T-cell (primary cell): Measurements from ENCODE around the gene DNAH14. TPM values are rescaled to one million over a fixed set of nuclear protein-coding genes. Genes with fewer than 3 reads are reported as not detected.
A peak's percentile ranks its signal among the peaks of the same experiment; 100 is the strongest.

Experiments
- ATAC-seq, 4 experiments: fragments of 200-7000 bp in 3 of 4; fragments of 150-1000 bp in 1 of 4; cut with Tn5 transposase; replicated peaks in 1 of 4; 1 replicate in 3 of 4; 2 replicates in 1 of 4; pipeline ENCODE4 v1.10.0; 2021; ENCODE audit warnings: moderate library complexity in 3 of 4, mild to moderate bottlenecking in 2 of 4, moderate number of reproducible peaks in 1 of 4
- CTCF ChIA-PET, 2 donors: fragments of 300-600 bp; sonication (Branson Sonifier 250); formaldehyde crosslinking; loops; one replicate each; lab custom pipeline; 2022; ENCODE audit warnings: antibody characterized with exemption in 2 of 2; lab: Charles Lee
- POLR2A ChIA-PET, 2 donors: fragments of 300-600 bp; sonication (Branson Sonifier 250); formaldehyde crosslinking; loops; one replicate each; lab custom pipeline; 2022; ENCODE audit warnings: antibody characterized with exemption in 2 of 2; lab: Charles Lee
- DNase-seq, 35 experiments: peaks; one replicate each; pipeline versions ENCODE4 v3.0.0 to v3.0.0-alpha.2; 2013 to 2023
- H3K27ac ChIP-seq: one replicate; pipeline ENCODE4 v1.5.1; 2013; ENCODE audit warnings: low read length
- H3K27me3 ChIP-seq, 2 experiments: replicated peaks in 1 of 2; 1 replicate in 1 of 2; 2 replicates in 1 of 2; pipeline versions ENCODE4 v1.6.1 to v1.7.0; 2013; ENCODE audit warnings: low read length in 1 of 2, mixed read lengths in 1 of 2; ENCODE audit not compliant: control insufficient read depth in 2 of 2, insufficient read depth in 2 of 2; ENCODE audit errors: extremely low read depth in 1 of 2
- H3K36me3 ChIP-seq, 2 donors: 1 replicate in 1 of 2; 2 replicates in 1 of 2; pipeline versions ENCODE4 v1.6.1 to v1.7.0; 2013; ENCODE audit warnings: low read length in 1 of 2; ENCODE audit not compliant: control insufficient read depth in 2 of 2, insufficient read depth in 1 of 2; ENCODE audit errors: extremely low read depth in 1 of 2
- H3K4me1 ChIP-seq, 2 experiments: 1 replicate in 1 of 2; 2 replicates in 1 of 2; pipeline versions ENCODE4 v1.6.1 to v1.7.0; 2013; ENCODE audit warnings: low read length in 2 of 2, mixed read lengths in 1 of 2; ENCODE audit not compliant: insufficient read depth in 2 of 2, control insufficient read depth in 1 of 2; ENCODE audit errors: extremely low read depth in 1 of 2
- H3K4me3 ChIP-seq, 2 donors: 1 replicate in 1 of 2; 2 replicates in 1 of 2; pipeline versions ENCODE4 v1.5.1 to v1.7.0; 2013; ENCODE audit warnings: mild to moderate bottlenecking in 2 of 2, low read length in 1 of 2, moderate library complexity in 1 of 2; ENCODE audit not compliant: control insufficient read depth in 1 of 2; ENCODE audit errors: extremely low read depth in 1 of 2
- H3K9me3 ChIP-seq: 2 replicates; pipeline ENCODE4 v1.7.0; 2013
- H3K27ac Mint-ChIP-seq, 2 donors: one replicate each; pipeline ENCODE4 v1.8.0; 2020 to 2021; ENCODE audit warnings: mild to moderate bottlenecking in 2 of 2, mixed read lengths in 2 of 2
- H3K27me3 Mint-ChIP-seq, 2 donors: one replicate each; pipeline ENCODE4 v1.8.0; 2021 to 2022; ENCODE audit warnings: mixed read lengths in 2 of 2
- H3K36me3 Mint-ChIP-seq: one replicate; pipeline ENCODE4 v1.8.0; 2021; ENCODE audit warnings: mixed read lengths
- H3K4me1 Mint-ChIP-seq, 3 donors: one replicate each; pipeline ENCODE4 v1.8.0; 2020 to 2022; ENCODE audit warnings: mixed read lengths in 3 of 3, mild to moderate bottlenecking in 1 of 3
- H3K4me3 Mint-ChIP-seq, 3 donors: one replicate each; pipeline ENCODE4 v1.8.0; 2020 to 2022; ENCODE audit warnings: mild to moderate bottlenecking in 3 of 3, mixed read lengths in 3 of 3, moderate library complexity in 3 of 3
- H3K9me3 Mint-ChIP-seq, 3 donors: one replicate each; pipeline ENCODE4 v1.8.0; 2020 to 2022; ENCODE audit warnings: mixed read lengths in 3 of 3
- WGBS: methylation state at CpG from one replicate; pipeline ENCODE4 v1.1.5; 2013; ENCODE audit warnings: missing lambda C conversion rate; ENCODE audit not compliant: insufficient coverage; 5-methylcytosine and 5-hydroxymethylcytosine counted together
- total RNA-seq, 35 experiments: library from RNA in 6 of 35; stranded (reverse) in 6 of 35; fragments of 120-200 nt in 1 of 35; gene quantifications; one replicate each; pipeline versions ENCODE4 v1.2.1 to v1.2.4 and lab custom pipeline; 2013 to 2026

The DNAH14 gene
- total RNA-seq, 5 donors from 2014 or later (not counting 1 experiment from before 2014, with no cell fraction given) = 0.06 to 1.4 (median 0.39) TPM; not detected in 1

- peaks cover 19 to 38% of the 10 kb centered on the region in 2 donors for H3K27me3 Mint-ChIP-seq
Measured at GRCh38 chr1:225347123-225347683, 417.7 kb downstream of the DNAH14 start.

DNA sequence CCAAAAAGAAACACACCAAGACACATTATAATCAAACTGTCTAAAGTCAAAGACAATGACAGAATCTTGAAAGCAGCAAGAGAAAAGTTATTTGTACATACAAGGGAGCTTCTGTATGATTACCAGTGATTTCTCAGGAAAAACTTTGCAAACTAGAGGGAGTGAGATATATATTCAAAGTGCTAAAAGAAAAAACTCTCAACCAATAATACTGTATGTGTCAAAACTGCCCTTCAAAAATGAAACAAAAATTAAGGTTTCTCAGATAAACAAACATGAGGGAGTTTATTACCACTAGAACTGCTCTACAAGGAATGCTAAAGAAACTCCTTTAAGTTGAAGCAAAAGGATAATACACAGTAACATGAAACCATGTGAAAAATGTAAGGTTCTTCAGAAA is 418.9 kb downstream of the DNAH14 start:
- ATAC-seq (no peak), DNase-seq (no peak)
- Histone ChIP-seq H3K27ac (no peak overlapping the region), H3K36me3 (no peaks in the 10 kb centered on the region), H3K27me3 (no peaks in the 10 kb centered on the region), H3K9me3 (no peaks in the 10 kb centered on the region), H3K4me3 (no peak overlapping the region), H3K4me1 (no peaks in the 10 kb centered on the region)
- Mint-ChIP-seq H3K9me3 (peaks cover 6 to 13% (median 7%) of the 10 kb centered on the region in 3 donors), H3K36me3 (peaks cover 7% of the 10 kb centered on the region), H3K4me1 (no peaks in the 10 kb centered on the region), H3K27ac (peak overlapping the region in 1 of 2 donors; percentile 3), H3K27me3 (peaks cover 18 to 33% of the 10 kb centered on the region in 2 donors), H3K4me3 (no peak overlapping the region)
- ChIA-PET POLR2A (no interaction called here), CTCF (no interaction called here)

More at GRCh38 chr1:225347123-225347683, 417.7 kb downstream of the DNAH14 start:
- H3K9me3 ChIP-seq = no peaks in the 10 kb centered on the region
- peaks cover 0 to 3% of the 10 kb centered on the region in 2 experiments for H3K27me3 ChIP-seq
- DNase-seq (no peak), ATAC-seq (no peak)
- Mint-ChIP-seq H3K4me3 (no peak overlapping the region), H3K27ac (no peak overlapping the region), H3K9me3 (peaks cover 6 to 13% (median 7%) of the 10 kb centered on the region in 3 donors), H3K4me1 (no peaks in the 10 kb centered on the region), H3K36me3 (peaks cover 7% of the 10 kb centered on the region)
- no peak overlapping the region for H3K4me3 ChIP-seq
- H3K27ac ChIP-seq = no peak overlapping the region
- no CpG with 5 or more reads among the region's 3 CpGs for WGBS
- no peaks in the 10 kb centered on the region for H3K4me1 ChIP-seq
- ChIA-PET CTCF (interaction anchor here in 1 of 2 donors (0.7 kb wide), 1 partner anchor 14 kb away, joined by 3 read pairs; no protein-coding TSS in a partner anchor), POLR2A (no interaction called here)
- no peaks in the 10 kb centered on the region for H3K36me3 ChIP-seq

- Histone ChIP-seq H3K9me3 (no peaks in the 10 kb centered on the region), H3K36me3 (no peaks in the 10 kb centered on the region), H3K27ac (no peak overlapping the region), H3K4me1 (no peaks in the 10 kb centered on the region), H3K4me3 (no peak overlapping the region), H3K27me3 (no peaks in the 10 kb centered on the region)
- no peak overlapping the region for H3K4me3 Mint-ChIP-seq
- no peak overlapping the region for H3K27ac Mint-ChIP-seq
- POLR2A ChIA-PET = interaction anchor here in 1 of 2 donors (0.6 kb wide), 1 partner anchor 583 kb away, joined by 3 read pairs; no protein-coding TSS in a partner anchor
- H3K27me3 Mint-ChIP-seq = peaks cover 15 to 35% of the 10 kb centered on the region in 2 donors
- H3K9me3 Mint-ChIP-seq = peaks cover 6 to 13% (median 7%) of the 10 kb centered on the region in 3 donors
- peaks cover 7% of the 10 kb centered on the region for H3K36me3 Mint-ChIP-seq
- ATAC-seq (no peak), DNase-seq (no peak)
- CTCF ChIA-PET = no interaction called here
- no CpG with 5 or more reads among the region's 2 CpGs for WGBS
- no peaks in the 10 kb centered on the region for H3K4me1 Mint-ChIP-seq
Measured at GRCh38 chr1:225349826-225350225, 420.4 kb downstream of the DNAH14 start.

GRCh38 chr1:225350872-225351271 is 421.4 kb downstream of the DNAH14 start:
- ChIA-PET POLR2A (no interaction called here), CTCF (no interaction called here)
- no peak for ATAC-seq
- peaks cover 14 to 33% of the 10 kb centered on the region in 2 donors for H3K27me3 Mint-ChIP-seq
- no peaks in the 10 kb centered on the region for H3K9me3 ChIP-seq
- no peaks in the 10 kb centered on the region for H3K4me1 ChIP-seq
- no peak overlapping the region for H3K27ac Mint-ChIP-seq
- H3K36me3 Mint-ChIP-seq = peaks cover 7% of the 10 kb centered on the region
- H3K4me1 Mint-ChIP-seq = no peaks in the 10 kb centered on the region
- H3K4me3 ChIP-seq = no peak overlapping the region
- no peak for DNase-seq
- H3K27ac ChIP-seq = no peak overlapping the region
- H3K36me3 ChIP-seq = no peaks in the 10 kb centered on the region
- no peak overlapping the region for H3K4me3 Mint-ChIP-seq
- peaks cover 6 to 13% (median 7%) of the 10 kb centered on the region in 3 donors for H3K9me3 Mint-ChIP-seq
- H3K27me3 ChIP-seq = no peaks in the 10 kb centered on the region

DNA sequence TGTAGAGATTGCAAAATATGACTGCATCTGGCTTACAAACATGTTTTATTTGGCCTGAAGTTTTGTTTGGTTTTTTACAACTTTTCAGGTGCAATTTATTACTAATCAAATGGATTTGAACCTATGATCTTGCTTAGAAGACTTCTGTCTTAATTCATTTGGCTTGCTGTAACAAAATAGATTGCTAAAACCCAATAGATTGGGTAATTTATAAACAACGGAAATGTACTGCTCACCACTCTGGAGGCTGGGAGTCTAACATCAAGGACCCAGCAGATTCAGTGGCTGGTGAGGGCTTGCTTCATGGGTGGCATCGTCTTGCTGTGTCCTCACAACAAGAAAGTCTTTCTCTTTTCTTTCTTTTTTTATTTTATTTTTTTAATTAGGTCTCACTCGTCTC is 425.4 kb downstream of the DNAH14 start:
- no peak for DNase-seq
- Histone ChIP-seq H3K27ac (no peak overlapping the region), H3K9me3 (no peaks in the 10 kb centered on the region), H3K4me3 (no peak overlapping the region), H3K4me1 (no peaks in the 10 kb centered on the region), H3K36me3 (no peaks in the 10 kb centered on the region), H3K27me3 (no peaks in the 10 kb centered on the region)
- Mint-ChIP-seq H3K9me3 (no peaks in the 10 kb centered on the region), H3K4me3 (no peak overlapping the region), H3K27ac (no peak overlapping the region), H3K36me3 (no peaks in the 10 kb centered on the region), H3K27me3 (peaks cover 8 to 27% of the 10 kb centered on the region in 2 donors), H3K4me1 (no peaks in the 10 kb centered on the region)
- CTCF ChIA-PET = no interaction called here
- no peak for ATAC-seq
- POLR2A ChIA-PET = no interaction called here
- WGBS = no CpG with 5 or more reads among the region's 3 CpGs

GRCh38 chr1:225355863-225356262 is 426.4 kb downstream of the DNAH14 start:
- Histone ChIP-seq H3K27me3 (no peaks in the 10 kb centered on the region), H3K4me3 (no peak overlapping the region), H3K27ac (no peak overlapping the region), H3K9me3 (no peaks in the 10 kb centered on the region), H3K36me3 (no peaks in the 10 kb centered on the region), H3K4me1 (no peaks in the 10 kb centered on the region)
- no CpG with 5 or more reads among the region's 1 CpG for WGBS
- no peak overlapping the region for H3K27ac Mint-ChIP-seq
- no peaks in the 10 kb centered on the region for H3K9me3 Mint-ChIP-seq
- POLR2A ChIA-PET = no interaction called here
- DNase-seq (no peak), ATAC-seq (no peak)
- CTCF ChIA-PET = no interaction called here
- H3K36me3 Mint-ChIP-seq = no peaks in the 10 kb centered on the region
- no peak overlapping the region for H3K4me3 Mint-ChIP-seq
- peaks cover 8 to 27% of the 10 kb centered on the region in 2 donors for H3K27me3 Mint-ChIP-seq
- no peaks in the 10 kb centered on the region for H3K4me1 Mint-ChIP-seq
